ENCODE data around the gene ALK. TPM values are rescaled to one million over a fixed set of nuclear protein-coding genes. Genes with fewer than 3 reads are reported as not detected.

ALK gene
- total and polyA plus RNA-seq, 2 donors (not counting 1 experiment from before 2014, with no cell fraction given) = not detected

DNA sequence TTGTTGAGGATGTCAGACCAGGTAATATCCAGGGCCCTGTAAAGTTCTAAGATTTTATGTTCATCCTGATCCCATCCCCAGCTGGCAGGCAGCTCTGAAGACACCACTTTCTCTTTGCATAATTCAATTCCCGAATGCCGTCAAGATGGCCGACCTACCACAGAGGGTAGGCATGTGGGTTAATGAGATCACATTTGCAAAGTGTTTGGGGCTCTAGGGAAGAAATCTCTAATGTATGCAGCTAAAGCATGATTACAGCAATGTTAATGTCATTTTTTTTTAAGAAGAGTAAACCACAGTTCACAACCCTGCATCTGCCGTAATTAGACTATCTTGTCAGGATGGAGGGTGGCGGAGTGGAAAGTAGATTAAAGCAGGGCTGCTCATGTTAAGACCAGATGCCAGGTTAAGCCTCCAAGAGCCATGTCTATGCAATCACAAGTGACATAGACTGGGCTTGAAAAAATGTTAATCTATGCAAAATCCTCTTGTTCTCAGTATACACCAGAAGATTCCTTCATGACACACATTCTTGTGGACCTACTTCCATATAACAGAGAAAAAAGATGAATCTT lies 131.4 kb downstream of the ALK start:
- CTCF ChIA-PET = no interaction called here
- DNase-seq = no peak
- no peaks in the 10 kb centered on the region for H3K9me3 Mint-ChIP-seq (ENCODE audit: insufficient read depth)
- H3K4me2 ChIP-seq (replicated peaks; ENCODE audit: low read depth, low read length, poor library complexity, severe bottlenecking) = no peak overlapping the region
- no peaks in the 10 kb centered on the region for H4K20me1 ChIP-seq (ENCODE audit: control insufficient read depth, insufficient read depth, low read length, poor library complexity, severe bottlenecking)
- H3K9me3 ChIP-seq (ENCODE audit: control extremely low read depth in 1 of 3, control insufficient read depth in 2 of 3, insufficient read depth in 1 of 3, low read length in 2 of 3) = peaks cover 0 to 3% (median 1%) of the 10 kb centered on the region in 3 donors
- ATAC-seq (ENCODE audit: low read depth) = no peak
- POLR2A ChIA-PET = no interaction called here
- H3K4me1 Mint-ChIP-seq = no peaks in the 10 kb centered on the region
- no peak overlapping the region for H3K27ac ChIP-seq (ENCODE audit: low read length in 2 of 2)
- peaks cover 10% of the 10 kb centered on the region for H3K27me3 Mint-ChIP-seq
- H3K9ac ChIP-seq (ENCODE audit: low read length) = no peak overlapping the region
- TF ChIP-seq, protein P1, sequence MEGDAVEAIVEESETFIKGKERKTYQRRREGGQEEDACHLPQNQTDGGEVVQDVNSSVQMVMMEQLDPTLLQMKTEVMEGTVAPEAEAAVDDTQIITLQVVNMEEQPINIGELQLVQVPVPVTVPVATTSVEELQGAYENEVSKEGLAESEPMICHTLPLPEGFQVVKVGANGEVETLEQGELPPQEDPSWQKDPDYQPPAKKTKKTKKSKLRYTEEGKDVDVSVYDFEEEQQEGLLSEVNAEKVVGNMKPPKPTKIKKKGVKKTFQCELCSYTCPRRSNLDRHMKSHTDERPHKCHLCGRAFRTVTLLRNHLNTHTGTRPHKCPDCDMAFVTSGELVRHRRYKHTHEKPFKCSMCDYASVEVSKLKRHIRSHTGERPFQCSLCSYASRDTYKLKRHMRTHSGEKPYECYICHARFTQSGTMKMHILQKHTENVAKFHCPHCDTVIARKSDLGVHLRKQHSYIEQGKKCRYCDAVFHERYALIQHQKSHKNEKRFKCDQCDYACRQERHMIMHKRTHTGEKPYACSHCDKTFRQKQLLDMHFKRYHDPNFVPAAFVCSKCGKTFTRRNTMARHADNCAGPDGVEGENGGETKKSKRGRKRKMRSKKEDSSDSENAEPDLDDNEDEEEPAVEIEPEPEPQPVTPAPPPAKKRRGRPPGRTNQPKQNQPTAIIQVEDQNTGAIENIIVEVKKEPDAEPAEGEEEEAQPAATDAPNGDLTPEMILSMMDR (IDR thresholded peaks at IDR 0.05) = no peak
- no peak for TF ChIP-seq EZH2 (IDR thresholded peaks at IDR 0.05; ENCODE audit: borderline replicate concordance, insufficient read depth, low read depth, low read length, poor library complexity, severe bottlenecking)
- H3K4me3 ChIP-seq (ENCODE audit: control extremely low read depth in 1 of 5, extremely low read depth in 1 of 5, insufficient read depth in 1 of 5, low read depth in 2 of 5, low read length in 4 of 5) = no peak overlapping the region
- H3K36me3 ChIP-seq (replicated peaks in 1 of 2; ENCODE audit: control extremely low read depth in 1 of 2, control insufficient read depth in 1 of 2, extremely low read depth in 1 of 2, insufficient read depth in 2 of 2, low read length in 1 of 2) = no peaks in the 10 kb centered on the region
- H3K27me3 ChIP-seq (replicated peaks in 1 of 4; ENCODE audit: control extremely low read depth in 1 of 4, control insufficient read depth in 3 of 4, insufficient read depth in 4 of 4, low read length in 3 of 4) = peaks cover 0 to 3% (median 0%) of the 10 kb centered on the region in 4 experiments
- no peak overlapping the region for H3K27ac Mint-ChIP-seq
- H3K4me3 Mint-ChIP-seq = no peak overlapping the region
- no peak overlapping the region for H2AFZ ChIP-seq (ENCODE audit: insufficient read depth, low read depth, low read length, poor library complexity, severe bottlenecking)
- H3K4me1 ChIP-seq (ENCODE audit: control insufficient read depth in 2 of 2, insufficient read depth in 2 of 2, low read length in 2 of 2) = no peaks in the 10 kb centered on the region
- 93% methylated on average over 2 of the region's 5 CpGs for WGBS (ENCODE audit: insufficient coverage)
- intact Hi-C loops (cut with micrococcal nuclease) = no loop called here
- H3K79me2 ChIP-seq (ENCODE audit: control insufficient read depth, insufficient read depth, low read length) = no peaks in the 10 kb centered on the region

DNA sequence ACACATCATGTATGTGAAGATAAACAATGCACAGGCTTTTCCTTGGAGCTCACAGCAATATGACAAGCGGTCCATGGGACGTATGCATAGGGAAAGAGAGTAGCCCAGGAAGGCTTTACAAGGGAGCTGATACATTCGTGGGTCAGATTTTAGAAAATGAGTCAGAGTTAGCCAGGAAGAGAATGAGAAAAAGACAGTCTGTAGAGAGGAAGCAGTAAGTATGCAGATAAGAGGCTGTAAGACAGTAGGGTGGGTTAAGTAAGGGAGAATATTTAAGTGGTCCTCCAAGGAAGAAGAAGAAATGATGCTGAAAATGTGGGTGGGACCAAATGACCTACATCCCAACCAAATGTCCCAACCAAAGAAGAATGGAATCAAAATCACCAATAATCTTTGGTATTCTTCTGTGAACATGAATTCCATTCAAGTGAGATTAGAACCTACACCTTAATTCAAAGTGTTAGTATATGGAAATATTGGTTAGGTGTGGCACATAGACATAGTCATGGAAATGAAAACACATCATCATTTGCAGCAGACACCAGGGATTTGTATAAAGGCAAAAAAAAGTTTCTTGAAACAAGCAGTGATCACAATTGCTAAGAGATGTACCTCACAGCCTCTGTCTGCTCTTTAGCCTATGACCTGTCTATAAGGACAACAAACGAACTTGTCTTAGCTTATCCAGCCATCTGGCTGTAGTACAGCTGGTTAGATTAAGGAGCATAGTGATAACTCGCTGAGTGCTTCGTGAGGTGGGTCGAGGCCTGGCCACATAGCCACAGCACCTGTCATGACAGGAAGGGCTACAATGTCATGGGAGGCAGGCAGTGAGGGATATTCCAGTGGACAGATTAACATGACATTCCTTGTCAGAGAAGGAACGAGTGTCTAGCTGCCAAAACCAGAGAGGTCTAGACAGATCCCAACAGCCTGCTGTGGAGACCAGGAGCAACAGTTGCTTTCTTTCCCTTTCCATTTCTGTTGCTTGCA lies 133.6 kb downstream of the ALK start:
- ChIA-PET POLR2A (no interaction called here), CTCF (no interaction called here)
- H3K9me3 Mint-ChIP-seq (ENCODE audit: insufficient read depth) = no peaks in the 10 kb centered on the region
- H3K4me1 ChIP-seq (ENCODE audit: control insufficient read depth in 2 of 2, insufficient read depth in 2 of 2, low read length in 2 of 2) = no peaks in the 10 kb centered on the region
- WGBS (ENCODE audit: insufficient coverage) = 84% methylated on average over 8 of the region's 8 CpGs
- H3K36me3 ChIP-seq (replicated peaks in 1 of 2; ENCODE audit: control extremely low read depth in 1 of 2, control insufficient read depth in 1 of 2, extremely low read depth in 1 of 2, insufficient read depth in 2 of 2, low read length in 1 of 2) = no peaks in the 10 kb centered on the region
- no peak for DNase-seq
- H3K27ac Mint-ChIP-seq = no peak overlapping the region
- no peak overlapping the region for H3K4me3 ChIP-seq (ENCODE audit: control extremely low read depth in 1 of 5, extremely low read depth in 1 of 5, insufficient read depth in 1 of 5, low read depth in 2 of 5, low read length in 4 of 5)
- H3K4me1 Mint-ChIP-seq = no peaks in the 10 kb centered on the region
- H3K9ac ChIP-seq (ENCODE audit: low read length) = no peak overlapping the region
- peaks cover 0 to 3% (median 0%) of the 10 kb centered on the region in 4 experiments for H3K27me3 ChIP-seq (replicated peaks in 1 of 4; ENCODE audit: control extremely low read depth in 1 of 4, control insufficient read depth in 3 of 4, insufficient read depth in 4 of 4, low read length in 3 of 4)
- H3K27me3 Mint-ChIP-seq = peaks cover 19% of the 10 kb centered on the region
- H3K27ac ChIP-seq (ENCODE audit: low read length in 2 of 2) = no peak overlapping the region
- no peak overlapping the region for H2AFZ ChIP-seq (ENCODE audit: insufficient read depth, low read depth, low read length, poor library complexity, severe bottlenecking)
- H3K79me2 ChIP-seq (ENCODE audit: control insufficient read depth, insufficient read depth, low read length) = no peaks in the 10 kb centered on the region
- peaks cover 0 to 3% (median 1%) of the 10 kb centered on the region in 3 donors for H3K9me3 ChIP-seq (ENCODE audit: control extremely low read depth in 1 of 3, control insufficient read depth in 2 of 3, insufficient read depth in 1 of 3, low read length in 2 of 3)
- no peak overlapping the region for H3K4me2 ChIP-seq (replicated peaks; ENCODE audit: low read depth, low read length, poor library complexity, severe bottlenecking)
- intact Hi-C loops (cut with micrococcal nuclease) = no loop called here
- no peaks in the 10 kb centered on the region for H4K20me1 ChIP-seq (ENCODE audit: control insufficient read depth, insufficient read depth, low read length, poor library complexity, severe bottlenecking)
- no peak for TF ChIP-seq EZH2 (IDR thresholded peaks at IDR 0.05; ENCODE audit: borderline replicate concordance, insufficient read depth, low read depth, low read length, poor library complexity, severe bottlenecking)
- TF ChIP-seq, protein P1 (IDR thresholded peaks at IDR 0.05) = no peak
- no peak overlapping the region for H3K4me3 Mint-ChIP-seq
- no peak for ATAC-seq (ENCODE audit: low read depth)
